GM12878 (cell line): ENCODE data around the gene SLC9C1.

Experiments
- CTCF ChIP-seq, 3 experiments: IDR thresholded peaks in 2 of 3; conservative IDR thresholded peaks in 1 of 3; 2 replicates each; pipeline ENCODE4 v1.5.1; 2011; ENCODE audit warnings: low read depth in 3 of 3, low read length in 3 of 3, mild to moderate bottlenecking in 3 of 3, control low read depth in 2 of 3, moderate library complexity in 2 of 3, inconsistent platforms in 1 of 3, mixed read lengths in 1 of 3; ENCODE audit not compliant: control insufficient read depth in 2 of 3, insufficient read depth in 1 of 3; ENCODE audit errors: extremely low read depth in 1 of 3
- EZH2 ChIP-seq: IDR thresholded peaks from 2 replicates; pipeline ENCODE4 v1.6.1; 2012; ENCODE audit warnings: low read depth, mild to moderate bottlenecking, control low read depth, inconsistent platforms, low read length, borderline replicate concordance; ENCODE audit not compliant: control insufficient read depth
- GABPA ChIP-seq: IDR thresholded peaks from 2 replicates; pipeline ENCODE4 v1.6.1; 2014; ENCODE audit warnings: antibody characterized with exemption, low read depth, mild to moderate bottlenecking, inconsistent platforms
- MAX ChIP-seq: IDR thresholded peaks from 2 replicates; pipeline ENCODE4 v1.6.1; 2012; ENCODE audit warnings: low read depth, low read length, improper control_type of control experiment
- MYC ChIP-seq: IDR thresholded peaks from 2 replicates; pipeline ENCODE4 v1.6.1; 2011; ENCODE audit warnings: mild to moderate bottlenecking, low read length, moderate library complexity, inconsistent platforms; ENCODE audit not compliant: insufficient read depth, insufficient replicate concordance, insufficient read length, severe bottlenecking
- NFYB ChIP-seq: IDR thresholded peaks from 2 replicates; pipeline ENCODE4 v1.6.1; 2011; ENCODE audit warnings: low read depth, mild to moderate bottlenecking, low read length, improper control_type of control experiment, moderate library complexity; ENCODE audit not compliant: insufficient read depth
- NRF1 ChIP-seq: conservative IDR thresholded peaks from 2 replicates; pipeline ENCODE4 v1.6.1; 2011; ENCODE audit warnings: mild to moderate bottlenecking, low read depth, low read length, improper control_type of control experiment
- SIN3A ChIP-seq: IDR thresholded peaks from 2 replicates; pipeline ENCODE4 v1.6.1; 2012; ENCODE audit warnings: low read depth, low read length, improper control_type of control experiment
- SMC3 ChIP-seq: IDR thresholded peaks from 2 replicates; pipeline ENCODE4 v1.6.1; 2011; ENCODE audit warnings: low read length, improper control_type of control experiment, borderline replicate concordance
- TARDBP ChIP-seq: IDR thresholded peaks from 2 replicates; pipeline ENCODE4 v1.6.1; 2016; ENCODE audit warnings: borderline replicate concordance

GRCh38 chr3:112231727-112232126 lies 62.3 kb downstream of the SLC9C1 start:
- TF ChIP-seq NFYB (no peak), SIN3A (no peak), MYC (no peak), NRF1 (no peak), GABPA (no peak), EZH2 (no peak), MAX (no peak), TARDBP (no peak), SMC3 (no peak), CTCF (IDR thresholded peaks at IDR 0.05 in 2 of 3, conservative IDR thresholded peaks at IDR 0.05 in 1 of 3; ENCODE audit: control insufficient read depth in 2 of 3, extremely low read depth in 1 of 3, insufficient read depth in 1 of 3, low read depth in 3 of 3, low read length in 3 of 3) (no peak)
